Smooth muscle cell (in vitro differentiated cells): ENCODE data around the gene NFU1. TPM values are rescaled to one million over a fixed set of nuclear protein-coding genes. Genes with fewer than 3 reads are reported as not detected.

Source experiments
- DNase-seq: peaks from one replicate; lab custom pipeline; 2025; ENCODE audit not compliant: unreplicated experiment; lab: John Stamatoyannopoulos, UW
- H2AFZ ChIP-seq: fragments of 200-600 bp; sonication (generic); 2 replicates; pipeline ENCODE4 v1.6.0; 2016; ENCODE audit warnings: antibody characterized with exemption, low read depth, mild to moderate bottlenecking
- H3F3A ChIP-seq: fragments of 200-600 bp; sonication (generic); 2 replicates; pipeline ENCODE4 v1.6.0; 2017; ENCODE audit warnings: antibody characterized with exemption, low read depth
- H3K27ac ChIP-seq: fragments of 200-600 bp; sonication (generic); 2 replicates; pipeline ENCODE4 v1.5.1; 2016; ENCODE audit warnings: low read depth, mild to moderate bottlenecking
- H3K27me3 ChIP-seq: fragments of 200-600 bp; sonication (generic); 2 replicates; pipeline ENCODE4 v1.6.1; 2016; ENCODE audit warnings: low read depth, mild to moderate bottlenecking
- H3K36me3 ChIP-seq: fragments of 200-600 bp; sonication (generic); 2 replicates; pipeline ENCODE4 v1.5.1; 2016; ENCODE audit warnings: low read depth
- H3K4me1 ChIP-seq: fragments of 200-600 bp; sonication (generic); 2 replicates; pipeline ENCODE4 v1.5.1; 2016; ENCODE audit warnings: low read depth
- H3K4me2 ChIP-seq: fragments of 200-600 bp; sonication (generic); 2 replicates; pipeline ENCODE4 v1.6.0; 2016; ENCODE audit warnings: mild to moderate bottlenecking
- H3K4me3 ChIP-seq: fragments of 200-600 bp; sonication (generic); 2 replicates; pipeline ENCODE4 v1.5.1; 2016; ENCODE audit warnings: mild to moderate bottlenecking
- H3K79me2 ChIP-seq: fragments of 200-600 bp; sonication (generic); 2 replicates; pipeline ENCODE4 v1.6.0; 2016; ENCODE audit warnings: low read depth, mild to moderate bottlenecking
- H3K9ac ChIP-seq: fragments of 200-600 bp; sonication (generic); 2 replicates; pipeline ENCODE4 v1.6.0; 2016; ENCODE audit warnings: low read depth
- H3K9me3 ChIP-seq: fragments of 200-600 bp; sonication (generic); replicated peaks from 2 replicates; pipeline ENCODE4 v1.5.1; 2016; ENCODE audit warnings: low read depth
- H4K20me1 ChIP-seq: fragments of 200-600 bp; sonication (generic); 2 replicates; pipeline ENCODE4 v1.6.0; 2016; ENCODE audit warnings: low read depth
- WGBS: methylation state at CpG from one replicate; pipeline ENCODE4 v1.1.7; 2016; ENCODE audit warnings: low lambda C conversion rate; 5-methylcytosine and 5-hydroxymethylcytosine counted together
- polyA plus RNA-seq: library from polyadenylated mRNA; unstranded; fragments of >200 nt; fragmentation: Nextera tagmentation; extraction: Ambion mirVana; gene quantifications from 2 replicates; pipeline ENCODE4 v1.2.1, GENCODE V29; 2016
- total RNA-seq: library from RNA; depleted of rRNA; stranded (reverse); fragments of >200 nt; gene quantifications from 2 replicates; pipeline ENCODE4 v1.2.3, GENCODE V29; 2014
- TF ChIP-seq, protein P1 (sequence below): fragments of 200-600 bp; sonication (generic); IDR thresholded peaks from 2 replicates; pipeline ENCODE4 v1.5.1; 2017; ENCODE audit warnings: borderline replicate concordance, mild to moderate bottlenecking, antibody characterized with exemption; ENCODE audit not compliant: insufficient read depth, poor library complexity, severe bottlenecking

Gene NFU1
- total and polyA plus RNA-seq, 2 experiments from 2014 or later, result 43.0 to 62.0 TPM

GRCh38 chr2:69390001-69390400 lies 47.2 kb downstream of the NFU1 start:
- H3F3A ChIP-seq, result peaks cover 17% of the 10 kb centered on the region
- no peak for DNase-seq
- H3K27ac ChIP-seq, result peak overlapping the region; percentile 33
- WGBS, result 84% methylated on average over 3 of the region's 3 CpGs
- H3K79me2 ChIP-seq, result peaks cover 20% of the 10 kb centered on the region
- TF ChIP-seq, protein P1, sequence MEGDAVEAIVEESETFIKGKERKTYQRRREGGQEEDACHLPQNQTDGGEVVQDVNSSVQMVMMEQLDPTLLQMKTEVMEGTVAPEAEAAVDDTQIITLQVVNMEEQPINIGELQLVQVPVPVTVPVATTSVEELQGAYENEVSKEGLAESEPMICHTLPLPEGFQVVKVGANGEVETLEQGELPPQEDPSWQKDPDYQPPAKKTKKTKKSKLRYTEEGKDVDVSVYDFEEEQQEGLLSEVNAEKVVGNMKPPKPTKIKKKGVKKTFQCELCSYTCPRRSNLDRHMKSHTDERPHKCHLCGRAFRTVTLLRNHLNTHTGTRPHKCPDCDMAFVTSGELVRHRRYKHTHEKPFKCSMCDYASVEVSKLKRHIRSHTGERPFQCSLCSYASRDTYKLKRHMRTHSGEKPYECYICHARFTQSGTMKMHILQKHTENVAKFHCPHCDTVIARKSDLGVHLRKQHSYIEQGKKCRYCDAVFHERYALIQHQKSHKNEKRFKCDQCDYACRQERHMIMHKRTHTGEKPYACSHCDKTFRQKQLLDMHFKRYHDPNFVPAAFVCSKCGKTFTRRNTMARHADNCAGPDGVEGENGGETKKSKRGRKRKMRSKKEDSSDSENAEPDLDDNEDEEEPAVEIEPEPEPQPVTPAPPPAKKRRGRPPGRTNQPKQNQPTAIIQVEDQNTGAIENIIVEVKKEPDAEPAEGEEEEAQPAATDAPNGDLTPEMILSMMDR, result no peak
- H3K4me2 ChIP-seq, result no peak overlapping the region
- no peaks in the 10 kb centered on the region for H3K36me3 ChIP-seq
- no peak overlapping the region for H3K4me3 ChIP-seq
- peaks cover 15% of the 10 kb centered on the region for H4K20me1 ChIP-seq
- peaks cover 24% of the 10 kb centered on the region for H3K4me1 ChIP-seq
- no peaks in the 10 kb centered on the region for H3K9me3 ChIP-seq
- H3K27me3 ChIP-seq, result no peaks in the 10 kb centered on the region
- H2AFZ ChIP-seq, result no peak overlapping the region
- no peak overlapping the region for H3K9ac ChIP-seq

- Histone ChIP-seq H4K20me1 (peaks cover 22% of the 10 kb centered on the region), H3K27me3 (no peaks in the 10 kb centered on the region), H2AFZ (no peak overlapping the region), H3K27ac (no peak overlapping the region), H3K4me3 (no peak overlapping the region), H3K79me2 (peaks cover 28% of the 10 kb centered on the region), H3K4me1 (peaks cover 29% of the 10 kb centered on the region), H3F3A (peaks cover 21% of the 10 kb centered on the region), H3K36me3 (no peaks in the 10 kb centered on the region), H3K4me2 (no peak overlapping the region), H3K9ac (no peak overlapping the region), H3K9me3 (no peaks in the 10 kb centered on the region)
- DNase-seq, result no peak
- TF ChIP-seq, protein P1, result no peak
- WGBS, result 94% methylated on average over 3 of the region's 3 CpGs
Observed at GRCh38 chr2:69389271-69389670, 48.0 kb downstream of the NFU1 start.

DNA sequence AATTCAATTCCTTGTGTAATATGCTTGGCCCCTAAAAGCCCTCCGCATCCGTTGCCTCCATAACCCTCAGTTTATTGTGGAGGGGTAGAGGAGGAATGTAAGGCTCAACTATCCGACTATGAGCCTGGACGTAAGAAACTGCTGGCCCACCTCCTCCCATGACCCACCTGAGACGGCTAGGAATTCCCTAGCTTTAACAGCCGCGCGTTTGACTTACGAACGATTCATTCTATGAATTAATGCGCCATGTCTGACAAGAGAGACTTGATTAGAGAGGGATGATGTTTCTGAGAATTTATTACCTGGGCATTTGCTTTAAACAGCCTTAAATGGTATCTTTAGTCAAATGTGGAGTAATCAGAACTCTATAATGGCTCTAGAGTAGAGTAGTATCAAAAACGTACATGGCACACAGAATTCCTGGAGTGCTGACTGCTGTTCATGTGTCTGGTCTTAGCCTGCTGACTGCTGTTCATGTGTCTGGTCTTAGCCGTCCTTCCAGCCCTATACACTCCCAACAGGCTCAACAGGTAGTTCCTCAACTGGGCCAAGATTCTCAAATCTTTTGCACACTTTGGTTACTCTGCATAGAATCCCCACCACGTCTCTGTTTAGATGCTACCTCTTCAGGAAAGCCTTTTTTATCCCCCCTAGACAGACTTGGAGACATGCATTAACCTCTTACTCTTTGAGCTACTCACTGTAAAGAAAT lies 49.3 kb downstream of the NFU1 start:
- peaks cover 21% of the 10 kb centered on the region for H3F3A ChIP-seq
- WGBS, result 66% methylated on average over 14 of the region's 14 CpGs
- no peak for DNase-seq

More for the DNA sequence above, 49.3 kb downstream of the NFU1 start:
- Histone ChIP-seq H3K9me3 (no peaks in the 10 kb centered on the region), H3K27ac (peak overlapping the region; percentile 84), H3K9ac (peak overlapping the region; percentile 76), H4K20me1 (peaks cover 36% of the 10 kb centered on the region), H3K36me3 (no peaks in the 10 kb centered on the region), H3K27me3 (no peaks in the 10 kb centered on the region), H3K4me3 (peak overlapping the region; percentile 99), H3K4me1 (peaks cover 36% of the 10 kb centered on the region), H3K4me2 (peak overlapping the region; percentile 86), H2AFZ (peak overlapping the region; percentile 70), H3K79me2 (peaks cover 41% of the 10 kb centered on the region)
- TF ChIP-seq, protein P1, result no peak
